Measurements from ENCODE around the gene CHST12. TPM values are rescaled to one million over a fixed set of nuclear protein-coding genes. Genes with fewer than 3 reads are reported as not detected.
"Not testable (repeated sequence)": the region's sequence is repeated elsewhere in the genome, so short reads cannot be mapped to it uniquely, and the experiment has no call there.

CHST12 gene
- total RNA-seq, 3 donors from 2014 or later, result 6.2 to 15.0 (median 7.2) TPM

- Histone ChIP-seq H3K27ac (no peak overlapping the region), H3K9me3 (no peaks in the 10 kb centered on the region), H3K27me3 (no peaks in the 10 kb centered on the region), H3K4me1 (peaks cover 0 to 12% of the 10 kb centered on the region in 2 donors), H3K4me3 (no peak overlapping the region), H3K36me3 (peaks cover 25% of the 10 kb centered on the region)
- intact Hi-C loops (cut with DNase I; ENCODE audit: low total_unique reads), result no loop called here
- no peak for TF ChIP-seq POLR2A (IDR thresholded peaks at IDR 0.05)
- no peak for TF ChIP-seq CTCF (IDR thresholded peaks at IDR 0.05)
- TF ChIP-seq POLR2AphosphoS5 (IDR thresholded peaks at IDR 0.05), result no peak
- no peak for DNase-seq (ENCODE audit: low spot score in 2 of 2)
These were observed 26.9 kb upstream of the CHST12 start for GRCh38 chr7:2376351-2377154.

GRCh38 chr7:2377492-2377891 lies 25.9 kb upstream of the CHST12 start:
- peaks cover 25% of the 10 kb centered on the region for H3K36me3 ChIP-seq
- H3K27me3 ChIP-seq; H3K27ac ChIP-seq; H3K4me3 ChIP-seq; H3K4me1 ChIP-seq; intact Hi-C loops (cut with DNase I; ENCODE audit: low total_unique reads); DNase-seq (ENCODE audit: low spot score in 2 of 2); H3K9me3 ChIP-seq: not testable (repeated sequence)

- H3K4me1 ChIP-seq; H3K27ac ChIP-seq; H3K27me3 ChIP-seq; H3K9me3 ChIP-seq; H3K4me3 ChIP-seq; DNase-seq (ENCODE audit: low spot score in 2 of 2); intact Hi-C loops (cut with DNase I; ENCODE audit: low total_unique reads): not testable (repeated sequence)
- H3K36me3 ChIP-seq, result peaks cover 25% of the 10 kb centered on the region
These were observed 25.3 kb upstream of the CHST12 start for GRCh38 chr7:2378125-2378524.

- H3K4me3 ChIP-seq, result no peak overlapping the region
- H3K4me1 ChIP-seq, result no peaks in the 10 kb centered on the region
- intact Hi-C loops (cut with DNase I; ENCODE audit: low total_unique reads), result no loop called here
- H3K27me3 ChIP-seq, result no peaks in the 10 kb centered on the region
- no peak for DNase-seq (ENCODE audit: low spot score in 2 of 2)
- H3K9me3 ChIP-seq, result no peaks in the 10 kb centered on the region
- no peak for TF ChIP-seq POLR2AphosphoS5 (IDR thresholded peaks at IDR 0.05)
- TF ChIP-seq CTCF (IDR thresholded peaks at IDR 0.05), result no peak
- TF ChIP-seq POLR2A (IDR thresholded peaks at IDR 0.05), result no peak
- no peak overlapping the region for H3K27ac ChIP-seq
- H3K36me3 ChIP-seq, result peaks cover 25% of the 10 kb centered on the region
These were observed 24.2 kb upstream of the CHST12 start for GRCh38 chr7:2379161-2379560.

- no peak overlapping the region for H3K4me3 ChIP-seq
- H3K36me3 ChIP-seq, result peaks cover 19% of the 10 kb centered on the region
- TF ChIP-seq POLR2A (IDR thresholded peaks at IDR 0.05) (no peak), CTCF (IDR thresholded peaks at IDR 0.05) (no peak), POLR2AphosphoS5 (IDR thresholded peaks at IDR 0.05) (no peak)
- intact Hi-C loops (cut with DNase I; ENCODE audit: low total_unique reads), result no loop called here
- H3K27ac ChIP-seq, result no peak overlapping the region
- no peaks in the 10 kb centered on the region for H3K27me3 ChIP-seq
- H3K9me3 ChIP-seq, result no peaks in the 10 kb centered on the region
- H3K4me1 ChIP-seq, result no peaks in the 10 kb centered on the region
- no peak for DNase-seq (ENCODE audit: low spot score in 2 of 2)
These were observed 23.5 kb upstream of the CHST12 start for GRCh38 chr7:2379821-2380450.

GRCh38 chr7:2380461-2380860 lies 22.9 kb upstream of the CHST12 start:
- H3K4me1 ChIP-seq, result no peaks in the 10 kb centered on the region
- no peaks in the 10 kb centered on the region for H3K9me3 ChIP-seq
- H3K36me3 ChIP-seq, result peaks cover 14% of the 10 kb centered on the region
- H3K27me3 ChIP-seq, result no peaks in the 10 kb centered on the region
- H3K27ac ChIP-seq, result no peak overlapping the region
- no peak for DNase-seq (ENCODE audit: low spot score in 2 of 2)
- intact Hi-C loops (cut with DNase I; ENCODE audit: low total_unique reads), result no loop called here
- no peak overlapping the region for H3K4me3 ChIP-seq
- TF ChIP-seq CTCF (IDR thresholded peaks at IDR 0.05) (no peak), POLR2A (IDR thresholded peaks at IDR 0.05) (no peak), POLR2AphosphoS5 (IDR thresholded peaks at IDR 0.05) (no peak)
